NCI-H1048 (cell line): ENCODE results near the gene CSF3.
A peak's percentile ranks its signal among the peaks of the same experiment; 100 is the strongest.

Experiments used
- DNase-seq: peaks from one replicate; lab custom pipeline; 2025; lab: John Stamatoyannopoulos, UW

Gene CSF3, protein sequence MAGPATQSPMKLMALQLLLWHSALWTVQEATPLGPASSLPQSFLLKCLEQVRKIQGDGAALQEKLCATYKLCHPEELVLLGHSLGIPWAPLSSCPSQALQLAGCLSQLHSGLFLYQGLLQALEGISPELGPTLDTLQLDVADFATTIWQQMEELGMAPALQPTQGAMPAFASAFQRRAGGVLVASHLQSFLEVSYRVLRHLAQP

DNA sequence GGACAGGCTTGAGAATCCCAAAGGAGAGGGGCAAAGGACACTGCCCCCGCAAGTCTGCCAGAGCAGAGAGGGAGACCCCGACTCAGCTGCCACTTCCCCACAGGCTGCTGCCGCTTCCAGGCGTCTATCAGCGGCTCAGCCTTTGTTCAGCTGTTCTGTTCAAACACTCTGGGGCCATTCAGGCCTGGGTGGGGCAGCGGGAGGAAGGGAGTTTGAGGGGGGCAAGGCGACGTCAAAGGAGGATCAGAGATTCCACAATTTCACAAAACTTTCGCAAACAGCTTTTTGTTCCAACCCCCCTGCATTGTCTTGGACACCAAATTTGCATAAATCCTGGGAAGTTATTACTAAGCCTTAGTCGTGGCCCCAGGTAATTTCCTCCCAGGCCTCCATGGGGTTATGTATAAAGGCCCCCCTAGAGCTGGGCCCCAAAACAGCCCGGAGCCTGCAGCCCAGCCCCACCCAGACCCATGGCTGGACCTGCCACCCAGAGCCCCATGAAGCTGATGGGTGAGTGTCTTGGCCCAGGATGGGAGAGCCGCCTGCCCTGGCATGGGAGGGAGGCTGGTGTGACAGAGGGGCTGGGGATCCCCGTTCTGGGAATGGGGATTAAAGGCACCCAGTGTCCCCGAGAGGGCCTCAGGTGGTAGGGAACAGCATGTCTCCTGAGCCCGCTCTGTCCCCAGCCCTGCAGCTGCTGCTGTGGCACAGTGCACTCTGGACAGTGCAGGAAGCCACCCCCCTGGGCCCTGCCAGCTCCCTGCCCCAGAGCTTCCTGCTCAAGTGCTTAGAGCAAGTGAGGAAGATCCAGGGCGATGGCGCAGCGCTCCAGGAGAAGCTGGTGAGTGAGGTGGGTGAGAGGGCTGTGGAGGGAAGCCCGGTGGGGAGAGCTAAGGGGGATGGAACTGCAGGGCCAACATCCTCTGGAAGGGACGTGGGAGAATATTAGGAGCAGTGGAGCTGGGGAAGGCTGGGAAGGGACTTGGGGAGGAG, at the start of gene CSF3:
TSS of gene CSF3 (plus strand) at position 436 of the 993 bp plus-strand sequence. CDS start at position 471, 35 bp downstream.
- DNase-seq = no peak

DNA sequence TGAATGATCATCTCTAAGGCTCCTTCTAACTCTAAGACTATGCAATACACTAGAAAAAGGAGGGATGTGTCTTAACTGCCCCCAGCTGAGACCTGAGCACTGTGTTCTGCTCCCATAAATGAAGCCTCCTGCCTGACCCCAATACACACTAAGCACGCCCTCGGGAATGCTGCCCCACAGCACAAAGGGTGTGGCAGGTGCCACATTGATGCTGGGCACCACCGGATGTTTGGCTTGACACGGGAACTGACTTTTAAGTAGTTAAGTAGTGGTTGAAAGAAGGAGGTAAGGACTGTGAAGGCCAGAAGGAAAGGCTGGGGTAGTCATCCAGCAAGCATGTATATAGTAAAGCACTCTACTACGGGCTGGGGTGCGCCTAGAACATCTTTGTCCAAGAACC, 48.5 kb upstream of the CSF3 start:
- DNase-seq = no peak

DNA sequence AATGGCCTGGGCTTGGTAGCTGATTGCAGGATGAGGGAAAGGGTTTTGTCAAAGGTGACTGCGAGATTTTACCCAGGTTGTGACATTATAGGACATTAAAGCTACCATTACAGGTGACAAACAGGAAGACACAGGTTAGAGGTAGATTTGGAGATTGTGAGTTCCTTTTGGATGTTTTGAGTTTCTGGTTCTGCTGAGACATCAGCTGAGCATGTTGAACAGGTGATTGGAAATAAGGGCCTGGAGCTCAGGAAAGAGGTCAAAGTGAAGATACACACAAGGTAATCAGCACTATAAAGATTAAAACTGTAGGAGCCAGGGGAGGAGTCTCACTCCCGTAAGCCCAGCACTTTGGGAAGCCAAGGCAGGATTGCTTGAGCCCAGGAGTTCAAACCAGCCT, 46.5 kb upstream of the CSF3 start:
- DNase-seq = no peak

DNA sequence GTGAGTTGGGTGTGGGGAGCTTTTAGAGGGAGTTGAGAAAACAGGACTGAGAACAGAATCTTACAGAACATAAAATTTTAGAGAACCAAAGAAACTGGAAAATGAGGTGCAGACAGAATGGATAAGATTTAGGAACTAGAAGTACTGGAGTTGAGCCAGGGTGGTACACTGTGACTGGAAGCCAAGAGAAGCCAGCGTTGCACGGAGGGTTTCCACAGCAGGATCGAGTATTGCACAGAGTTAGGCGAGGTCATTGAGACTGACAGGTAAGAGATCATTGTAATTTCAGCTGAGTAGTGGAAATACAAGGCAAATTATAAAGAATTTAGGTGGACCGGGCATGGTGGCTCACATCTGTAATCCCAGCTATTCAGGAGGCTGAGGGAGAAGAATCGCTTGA, 45.9 kb upstream of the CSF3 start:
- no peak for DNase-seq

DNA sequence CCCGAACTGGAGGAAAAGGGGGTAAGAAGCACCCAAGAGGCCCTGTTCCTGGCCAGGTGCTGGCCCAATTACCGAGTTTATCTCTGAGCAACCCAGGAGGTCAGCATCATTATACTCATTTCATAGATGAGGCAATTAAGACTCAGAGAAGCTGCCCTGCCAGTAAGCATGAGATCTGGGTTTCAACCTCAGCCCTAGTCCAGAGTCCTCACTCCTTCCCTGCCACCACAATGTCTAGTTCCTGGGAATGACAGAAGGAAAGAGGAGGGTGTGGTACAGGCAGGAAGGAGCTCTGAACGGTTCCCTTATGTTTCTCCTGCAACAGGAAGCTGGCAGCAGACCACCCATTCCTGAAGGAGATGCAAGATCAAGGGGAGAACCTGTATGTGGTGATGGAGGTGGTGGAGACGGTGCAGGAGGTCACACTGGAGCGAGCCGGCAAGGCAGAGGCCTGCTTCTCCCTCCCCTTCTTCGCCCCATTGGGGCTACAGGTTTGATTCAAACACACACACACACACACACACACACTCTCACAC, 45.0 kb upstream of the CSF3 start:
- no peak for DNase-seq

DNA sequence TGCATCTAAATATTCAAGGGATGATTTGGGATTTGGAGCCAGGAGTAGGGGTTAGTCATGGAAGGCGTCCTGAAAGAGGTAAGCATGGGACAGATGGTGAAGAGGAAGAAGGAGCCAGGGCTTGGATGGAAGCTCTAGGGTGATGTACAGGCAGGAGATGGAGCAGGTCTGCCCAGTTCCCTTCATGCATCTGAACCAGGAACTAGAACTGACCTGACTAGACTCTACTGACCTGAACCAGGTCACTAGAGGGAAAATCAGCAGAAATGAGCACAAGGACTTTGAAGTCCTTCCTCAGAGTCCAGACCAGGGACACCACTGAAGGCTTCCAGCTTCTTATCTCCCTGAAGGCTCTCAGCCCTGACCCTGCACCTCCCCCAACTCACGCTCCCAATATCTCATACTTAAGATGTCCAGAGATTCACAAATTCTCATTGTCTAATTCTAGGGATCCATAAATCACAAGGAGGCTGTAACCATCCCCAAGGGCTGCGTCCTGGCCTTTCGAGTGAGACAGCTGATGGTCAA, 44.1 kb upstream of the CSF3 start:
- DNase-seq = no peak

DNA sequence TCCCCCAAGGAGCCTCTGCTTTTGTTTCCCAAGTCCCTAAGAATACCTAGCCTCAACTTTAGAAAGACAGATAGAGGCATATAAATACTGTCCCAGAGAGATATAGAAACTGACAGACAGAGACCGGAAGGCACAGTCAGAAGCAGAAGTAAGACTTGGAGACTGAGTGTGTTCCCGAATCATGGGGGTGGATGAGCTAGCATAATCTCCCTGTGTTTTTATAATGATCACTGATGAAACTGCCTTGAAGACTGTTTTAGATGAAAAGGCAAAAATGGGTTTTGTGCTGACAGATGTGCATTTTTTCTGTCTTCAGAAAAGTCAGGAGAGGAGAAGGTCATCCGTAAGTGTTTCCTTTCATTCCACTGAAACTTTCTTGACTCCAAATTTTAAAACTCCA, 43.0 kb upstream of the CSF3 start:
- no peak for DNase-seq

DNA sequence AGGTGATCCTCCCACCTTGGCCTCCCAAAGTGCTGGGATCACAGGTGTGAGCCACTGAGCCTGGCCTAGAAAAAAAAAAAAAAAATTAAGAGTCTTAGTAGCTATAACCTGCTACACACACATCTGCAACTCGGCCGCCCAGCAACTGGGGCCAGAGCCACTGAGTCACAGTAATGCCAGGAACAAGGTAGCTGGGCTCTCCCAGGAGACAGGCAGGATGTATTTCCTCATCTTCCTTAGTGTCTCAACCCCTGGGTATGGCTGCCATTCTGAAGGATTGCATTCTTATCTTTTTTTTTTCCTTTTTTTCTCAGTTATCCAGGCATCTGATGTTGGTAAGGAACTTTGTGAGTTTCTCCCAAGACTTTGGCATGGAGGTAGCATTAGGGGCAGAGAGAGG, 41.7 kb upstream of the CSF3 start:
- no peak for DNase-seq

DNA sequence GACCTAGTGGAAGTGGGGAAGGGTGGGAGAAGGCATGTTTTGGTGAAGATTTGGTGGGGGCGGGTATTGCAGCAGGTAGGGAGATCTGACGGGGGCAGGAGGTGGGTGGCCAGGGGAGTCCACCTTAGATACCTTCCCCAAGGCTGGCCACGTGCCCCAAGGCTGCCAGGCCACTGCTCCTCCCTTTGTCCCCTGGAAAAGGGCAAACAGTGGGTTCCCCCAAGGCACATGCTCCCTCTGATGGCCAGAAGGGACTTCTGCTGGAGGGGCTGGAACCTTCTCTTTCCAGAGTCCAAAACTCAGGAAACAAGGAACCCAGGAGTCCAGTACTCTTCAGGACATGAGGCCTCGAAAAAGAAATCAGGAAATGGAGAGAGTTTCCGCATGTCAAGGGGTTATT, 40.8 kb upstream of the CSF3 start:
- DNase-seq = no peak

DNA sequence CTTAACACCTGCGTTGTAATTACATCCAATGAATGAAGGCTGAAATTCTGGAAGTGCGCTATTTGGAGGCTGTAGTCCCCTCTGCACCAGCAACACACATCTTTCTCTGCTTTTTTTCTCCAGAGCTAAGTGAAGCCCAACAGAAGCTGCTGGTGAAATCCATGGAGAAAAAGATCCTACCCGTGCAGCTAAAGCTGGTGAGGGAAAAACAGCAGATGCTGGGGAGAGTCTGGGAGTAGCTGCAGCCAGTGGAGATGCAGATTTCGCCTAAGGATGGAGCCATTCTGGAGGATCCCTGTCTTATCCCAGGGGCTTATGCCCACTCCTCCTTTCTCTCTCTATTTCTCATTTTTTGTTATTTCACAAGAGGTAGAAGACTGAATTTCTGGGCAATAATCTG, 39.4 kb upstream of the CSF3 start:
- no peak for DNase-seq

DNA sequence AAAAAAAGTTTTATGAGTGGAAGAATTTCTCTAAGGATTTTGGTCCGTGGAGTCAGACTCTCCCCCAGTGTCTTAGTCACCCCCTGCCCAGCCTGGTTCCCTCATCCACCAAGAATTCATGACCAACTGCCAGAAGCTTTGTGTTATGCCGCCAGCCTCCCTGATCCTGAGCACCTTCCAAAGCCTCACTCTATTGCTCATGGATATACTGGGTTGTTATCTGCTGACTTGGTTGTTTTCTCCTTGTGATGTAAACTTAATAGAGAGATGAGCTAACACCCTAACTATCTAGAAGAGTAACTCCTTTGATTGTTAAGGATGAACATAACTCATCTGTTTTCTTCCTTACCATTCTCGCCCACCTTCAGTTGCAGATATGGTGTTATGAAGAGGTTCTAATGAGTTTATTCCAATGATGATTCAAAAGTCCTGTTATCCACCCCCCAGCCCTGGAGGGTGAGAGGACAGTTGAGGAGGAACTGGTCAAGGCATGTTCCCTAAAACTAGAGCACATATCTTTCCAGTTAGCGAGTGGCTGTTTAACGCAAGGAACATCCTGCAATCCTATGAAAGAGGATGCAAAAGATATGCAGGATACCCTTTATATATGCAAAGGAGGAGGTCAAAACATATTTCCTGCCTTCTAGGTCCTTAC, 36.1 kb upstream of the CSF3 start:
- no peak for DNase-seq

DNA sequence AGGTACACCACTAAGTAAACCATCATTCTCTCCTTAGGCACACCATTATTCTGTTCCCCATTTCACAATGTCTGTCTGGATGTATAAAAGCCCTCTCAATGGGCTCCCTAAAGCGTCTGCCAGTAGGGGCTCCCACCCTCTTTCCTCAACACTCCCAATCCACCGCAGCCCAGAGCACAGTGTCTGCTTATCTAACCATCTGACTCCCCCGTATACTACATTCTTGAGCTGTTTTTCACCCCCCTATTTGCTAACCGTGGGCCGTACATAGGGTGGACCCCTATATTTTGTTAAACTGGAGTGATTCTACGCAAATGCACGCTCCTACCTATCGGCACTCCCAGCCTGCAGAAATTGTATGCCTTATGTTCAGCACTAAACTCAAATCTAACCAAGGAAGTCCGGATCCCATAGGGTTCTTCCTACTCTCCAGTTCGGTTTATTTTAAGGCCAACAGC, 35.3 kb upstream of the CSF3 start:
- DNase-seq = no peak

DNA sequence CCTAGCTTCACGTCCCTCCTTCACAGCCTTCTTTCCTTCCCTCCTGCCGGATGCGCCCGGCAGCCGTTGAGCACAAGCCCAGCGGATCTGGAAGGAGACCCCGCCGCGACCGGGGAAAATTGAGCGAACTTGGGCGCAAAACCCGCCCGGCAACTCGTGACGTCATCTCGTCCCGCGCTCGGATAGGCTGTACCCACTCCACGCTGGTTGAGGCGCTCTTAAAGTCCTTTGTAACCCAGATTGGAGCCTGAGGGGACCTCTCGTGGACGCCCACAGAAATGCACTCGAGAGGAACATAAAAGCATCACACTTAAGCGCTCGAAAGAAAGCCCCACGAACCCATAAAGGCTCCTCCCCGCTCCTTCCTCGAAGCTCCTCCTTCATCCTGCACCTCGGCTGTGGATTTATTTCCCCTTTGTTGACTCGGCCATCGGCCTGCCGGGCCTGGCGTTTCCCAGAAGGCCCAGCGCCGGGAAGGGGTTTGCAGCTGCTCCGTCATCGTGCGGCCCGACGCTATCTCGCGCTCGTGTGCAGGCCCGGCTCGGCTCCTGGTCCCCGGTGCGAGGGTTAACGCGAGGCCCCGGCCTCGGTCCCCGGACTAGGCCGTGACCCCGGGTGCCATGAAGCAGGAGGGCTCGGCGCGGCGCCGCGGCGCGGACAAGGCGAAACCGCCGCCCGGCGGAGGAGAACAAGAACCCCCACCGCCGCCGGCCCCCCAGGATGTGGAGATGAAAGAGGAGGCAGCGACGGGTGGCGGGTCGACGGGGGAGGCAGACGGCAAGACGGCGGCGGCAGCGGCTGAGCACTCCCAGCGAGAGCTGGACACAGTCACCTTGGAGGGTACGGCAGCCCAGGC, 34.7 kb upstream of the CSF3 start, which contains the start of gene PSMD3:
TSS of gene PSMD3 (plus strand) at position 457 of the 856 bp plus-strand sequence. CDS start at position 621, 164 bp downstream.
- DNase-seq = peak; percentile 97

DNA sequence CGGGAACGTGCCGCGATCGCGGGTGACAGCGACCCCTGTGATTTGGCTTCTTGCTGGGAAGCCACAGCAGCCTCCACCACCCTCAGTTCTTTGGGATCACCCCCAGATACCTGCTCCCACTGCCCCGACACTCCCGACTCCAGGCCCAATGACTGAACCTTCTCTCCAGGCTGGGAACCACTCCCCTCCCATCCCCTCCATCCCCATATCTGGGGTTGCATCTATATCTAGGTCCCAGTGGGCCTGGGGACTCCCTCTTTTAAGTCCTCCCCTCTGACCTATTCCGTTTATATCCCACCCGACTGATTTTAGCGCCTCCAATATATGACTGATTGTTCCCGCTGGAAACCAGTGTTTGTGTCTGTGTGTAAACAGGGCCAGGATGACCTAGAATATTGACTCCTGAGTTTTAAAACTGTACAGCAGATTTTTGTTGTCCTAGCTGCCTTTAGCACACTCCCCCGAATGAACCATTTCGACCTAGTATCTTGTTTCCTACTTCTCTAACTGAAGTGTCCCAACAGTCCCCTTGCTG, 34.0 kb upstream of the CSF3 start:
- DNase-seq = no peak

DNA sequence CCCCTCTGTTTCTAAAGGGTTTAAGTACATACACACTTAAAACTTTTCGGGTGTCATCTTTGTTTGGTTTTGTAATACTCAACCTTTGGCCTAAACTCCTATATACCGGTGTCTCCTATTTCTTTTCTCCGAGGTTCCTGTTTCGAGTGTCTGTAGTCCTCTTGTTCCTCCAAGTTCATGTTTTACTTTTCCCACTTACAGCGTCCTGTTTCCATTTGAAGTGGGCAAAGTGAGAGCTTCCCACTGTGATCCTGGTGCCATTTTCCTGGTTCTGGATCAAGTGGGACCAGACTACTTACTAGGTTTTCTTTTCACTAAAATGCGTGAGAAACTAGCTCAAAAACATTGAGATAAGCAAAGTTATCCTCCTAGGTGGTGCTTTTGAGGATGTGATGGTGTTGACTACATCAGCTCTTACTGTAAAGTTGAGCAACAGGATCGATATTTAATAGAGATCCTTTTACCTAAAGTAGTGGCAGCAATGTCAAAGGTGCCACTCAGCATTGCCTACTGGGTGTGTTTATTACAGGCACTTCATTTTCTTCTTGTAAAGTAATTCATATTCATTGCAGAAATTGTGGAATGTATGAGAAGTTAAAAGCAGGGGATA, 33.4 kb upstream of the CSF3 start:
- no peak for DNase-seq

DNA sequence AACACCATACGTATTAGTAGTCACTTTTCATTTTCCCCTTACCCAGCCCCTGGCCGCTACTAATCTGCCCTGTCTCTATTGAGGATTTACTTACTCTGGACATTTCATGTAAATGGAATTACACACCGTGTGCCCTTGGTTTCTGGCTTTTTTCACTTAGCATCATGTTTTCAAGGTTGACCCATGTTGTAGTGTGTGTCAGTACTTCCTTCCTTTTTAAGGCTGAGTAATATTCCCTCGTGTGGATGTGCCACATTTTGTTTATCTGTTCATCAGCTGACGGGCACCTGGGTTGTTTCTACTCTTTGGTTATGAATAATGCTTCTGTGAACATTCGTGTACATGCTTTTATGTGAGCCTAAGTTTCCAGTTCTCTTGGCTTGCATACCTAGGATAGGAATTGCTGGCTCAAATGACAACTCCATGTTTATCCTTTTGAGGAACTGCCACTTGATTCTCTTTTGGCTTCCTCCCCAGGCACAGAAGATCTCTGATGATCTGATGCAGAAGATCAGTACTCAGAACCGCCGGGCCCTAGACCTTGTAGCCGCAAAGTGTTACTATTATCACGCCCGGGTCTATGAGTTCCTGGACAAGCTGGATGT, 26.9 kb upstream of the CSF3 start:
- DNase-seq = no peak

DNA sequence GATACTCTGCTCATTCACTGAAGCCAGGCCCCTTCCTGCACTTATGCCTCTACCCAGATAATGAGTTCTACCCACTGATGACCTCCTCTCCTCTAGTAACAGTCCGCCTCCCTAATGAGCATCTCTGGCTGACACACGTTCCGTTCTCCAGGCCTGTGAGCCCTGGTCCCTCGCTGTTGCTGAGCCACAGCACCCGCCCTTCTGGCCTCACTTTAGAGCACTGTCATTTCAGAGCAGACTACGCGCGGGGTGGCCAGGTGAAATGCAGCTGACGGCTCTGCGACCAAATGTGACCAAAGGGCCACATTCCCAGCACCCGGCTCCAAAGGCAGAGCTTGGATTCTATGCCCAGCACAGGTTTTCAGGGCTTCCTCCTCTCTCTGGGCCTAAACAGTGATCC, 20.8 kb upstream of the CSF3 start:
- no peak for DNase-seq

DNA sequence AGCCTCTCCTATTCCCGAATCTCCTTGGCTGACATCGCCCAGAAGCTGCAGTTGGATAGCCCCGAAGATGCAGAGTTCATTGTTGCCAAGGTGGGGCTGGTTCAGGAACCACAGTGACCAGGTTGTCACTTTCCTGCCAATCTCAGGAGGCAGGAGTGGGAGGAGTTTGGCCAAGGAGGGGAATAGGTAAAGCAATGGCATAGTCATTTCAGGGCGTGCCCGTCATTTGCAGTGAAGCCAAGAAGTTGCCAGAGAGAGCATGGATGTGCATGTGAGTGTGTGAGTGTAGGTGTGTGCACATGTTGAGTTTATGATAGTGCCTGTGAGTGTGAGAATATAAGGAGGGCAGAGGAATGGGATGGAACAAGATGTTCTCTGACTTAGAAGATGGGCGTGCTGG, 19.8 kb upstream of the CSF3 start:
- no peak for DNase-seq

DNA sequence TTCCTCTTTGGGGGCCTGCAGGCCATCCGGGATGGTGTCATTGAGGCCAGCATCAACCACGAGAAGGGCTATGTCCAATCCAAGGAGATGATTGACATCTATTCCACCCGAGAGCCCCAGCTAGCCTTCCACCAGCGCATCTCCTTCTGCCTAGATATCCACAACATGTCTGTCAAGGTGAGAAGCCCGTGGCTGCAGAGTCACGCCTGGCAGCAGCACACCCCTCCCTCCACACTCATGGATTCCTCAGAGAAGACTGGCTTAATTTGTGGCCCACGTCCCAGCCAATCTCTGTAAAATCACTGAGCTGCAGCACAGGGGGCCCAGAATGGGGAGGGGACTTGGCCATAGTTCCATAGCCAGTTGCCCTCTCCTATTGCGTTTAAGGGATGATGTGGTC, 19.1 kb upstream of the CSF3 start:
- no peak for DNase-seq

DNA sequence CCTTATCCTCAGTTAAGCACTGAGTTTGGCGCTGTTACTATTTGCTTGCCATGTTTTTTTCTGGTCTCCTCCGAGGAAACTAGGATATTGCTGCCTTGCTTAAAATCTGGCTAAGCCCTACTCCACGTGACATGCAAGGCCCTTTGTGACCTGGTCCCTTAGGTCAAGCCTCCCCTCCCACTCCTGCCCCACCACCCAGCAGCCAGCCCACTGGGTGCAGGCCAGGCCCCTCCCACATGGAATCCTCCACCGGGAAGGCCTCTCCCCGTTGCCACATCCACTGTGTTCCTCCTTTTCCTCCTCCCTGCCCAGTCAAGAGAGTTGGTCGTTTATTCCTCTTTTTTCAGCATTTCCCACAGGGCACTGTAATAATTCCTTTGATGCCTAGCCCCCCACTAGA, 18.4 kb upstream of the CSF3 start:
- DNase-seq = no peak
